HEK293 (cell line): ENCODE results near the gene RFK.

Experiments
- FEZF1 ChIP-seq: fragments of 450-650 bp; formaldehyde crosslinking; IDR thresholded peaks from 2 replicates; pipeline ENCODE4 v1.5.1; 2016; ENCODE audit warnings: missing biosample characterization, missing genetic modification characterization
- GLIS2 ChIP-seq: fragments of 450-650 bp; formaldehyde crosslinking; IDR thresholded peaks from 2 replicates; pipeline ENCODE4 v1.5.1; 2016; ENCODE audit warnings: missing biosample characterization, missing genetic modification characterization

DNA sequence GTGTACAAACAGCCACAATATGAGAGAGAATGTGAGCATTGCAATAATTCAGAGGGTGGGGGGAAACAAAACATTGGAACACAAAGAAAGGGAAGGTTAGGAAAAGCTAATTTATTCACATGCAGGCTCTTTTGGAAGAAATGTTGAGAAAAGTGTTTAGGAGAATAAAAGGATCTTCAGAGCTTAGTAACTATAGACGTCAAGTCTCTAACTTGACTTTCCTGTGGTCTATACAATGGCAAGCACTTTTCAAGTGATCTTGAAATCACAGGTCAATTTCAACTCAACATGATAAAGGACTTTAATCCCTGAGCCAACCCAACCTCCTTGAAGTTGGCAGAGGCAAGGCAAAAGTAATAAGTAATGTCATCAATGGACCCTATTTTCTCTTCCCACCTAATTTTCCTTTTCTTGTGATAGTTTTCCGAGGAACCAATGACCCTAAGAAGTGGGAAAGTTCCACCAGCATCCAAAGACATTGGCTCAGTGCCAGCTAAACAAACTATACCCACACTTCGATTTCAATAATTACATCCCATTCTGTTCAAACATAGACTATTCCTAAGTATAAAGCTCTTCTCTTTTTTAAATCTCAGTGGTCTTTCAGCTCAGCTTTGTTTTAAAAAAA lies 23.7 kb downstream of the RFK start:
- TF ChIP-seq FEZF1 (tag by site-specific recombination), result no peak
- TF ChIP-seq GLIS2 (tag by site-specific recombination), result no peak
